ENCODE results near the gene NEK2. TPM values are rescaled to one million over a fixed set of nuclear protein-coding genes. Genes with fewer than 3 reads are reported as not detected.

The NEK2 gene
- total and polyA plus RNA-seq, 2 of the 13 experiments (the other 11 are each of a cell fraction or from before 2014, with no cell fraction given), result 10.9 to 40.8 TPM

DNA sequence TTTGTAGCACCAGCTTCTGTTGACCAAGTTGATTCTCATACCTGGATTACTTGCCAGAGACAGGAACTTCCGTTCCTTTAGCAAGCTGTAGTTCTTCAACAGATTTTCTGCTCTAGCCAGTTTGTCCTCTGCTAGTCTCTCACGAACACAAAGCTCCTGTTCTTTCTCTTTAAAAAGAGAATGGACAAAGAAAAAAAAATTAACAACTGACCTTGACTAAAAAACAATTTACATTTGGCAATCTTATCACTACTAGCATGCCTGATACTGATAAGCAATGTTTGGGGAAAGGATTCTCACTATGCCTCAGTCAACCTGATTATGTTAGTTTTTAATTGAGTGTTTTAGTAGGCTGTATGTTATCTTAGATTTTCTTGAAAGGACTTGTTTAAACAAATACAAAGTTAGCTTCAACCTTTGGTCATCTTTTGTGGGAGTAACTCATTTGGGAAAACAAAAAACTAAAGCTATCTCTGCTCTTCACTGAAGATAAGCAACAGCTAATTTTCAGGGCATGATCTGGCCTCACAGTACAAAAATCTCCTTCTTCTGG is 8.3 kb downstream of the NEK2 start (continued):
- TF ChIP-seq, protein P1, sequence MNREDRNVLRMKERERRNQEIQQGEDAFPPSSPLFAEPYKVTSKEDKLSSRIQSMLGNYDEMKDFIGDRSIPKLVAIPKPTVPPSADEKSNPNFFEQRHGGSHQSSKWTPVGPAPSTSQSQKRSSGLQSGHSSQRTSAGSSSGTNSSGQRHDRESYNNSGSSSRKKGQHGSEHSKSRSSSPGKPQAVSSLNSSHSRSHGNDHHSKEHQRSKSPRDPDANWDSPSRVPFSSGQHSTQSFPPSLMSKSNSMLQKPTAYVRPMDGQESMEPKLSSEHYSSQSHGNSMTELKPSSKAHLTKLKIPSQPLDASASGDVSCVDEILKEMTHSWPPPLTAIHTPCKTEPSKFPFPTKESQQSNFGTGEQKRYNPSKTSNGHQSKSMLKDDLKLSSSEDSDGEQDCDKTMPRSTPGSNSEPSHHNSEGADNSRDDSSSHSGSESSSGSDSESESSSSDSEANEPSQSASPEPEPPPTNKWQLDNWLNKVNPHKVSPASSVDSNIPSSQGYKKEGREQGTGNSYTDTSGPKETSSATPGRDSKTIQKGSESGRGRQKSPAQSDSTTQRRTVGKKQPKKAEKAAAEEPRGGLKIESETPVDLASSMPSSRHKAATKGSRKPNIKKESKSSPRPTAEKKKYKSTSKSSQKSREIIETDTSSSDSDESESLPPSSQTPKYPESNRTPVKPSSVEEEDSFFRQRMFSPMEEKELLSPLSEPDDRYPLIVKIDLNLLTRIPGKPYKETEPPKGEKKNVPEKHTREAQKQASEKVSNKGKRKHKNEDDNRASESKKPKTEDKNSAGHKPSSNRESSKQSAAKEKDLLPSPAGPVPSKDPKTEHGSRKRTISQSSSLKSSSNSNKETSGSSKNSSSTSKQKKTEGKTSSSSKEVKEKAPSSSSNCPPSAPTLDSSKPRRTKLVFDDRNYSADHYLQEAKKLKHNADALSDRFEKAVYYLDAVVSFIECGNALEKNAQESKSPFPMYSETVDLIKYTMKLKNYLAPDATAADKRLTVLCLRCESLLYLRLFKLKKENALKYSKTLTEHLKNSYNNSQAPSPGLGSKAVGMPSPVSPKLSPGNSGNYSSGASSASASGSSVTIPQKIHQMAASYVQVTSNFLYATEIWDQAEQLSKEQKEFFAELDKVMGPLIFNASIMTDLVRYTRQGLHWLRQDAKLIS (CRISPR knock-in tag; IDR thresholded peaks at IDR 0.05), result no peak
- TF ChIP-seq SMC3 (IDR thresholded peaks at IDR 0.05; ENCODE audit: low read length), result no peak
- TF ChIP-seq ZMYM4 (CRISPR knock-in tag; IDR thresholded peaks at IDR 0.05), result peak; percentile 49; the same call in 1 of the 2 replicates
- no peak for TF ChIP-seq ZNF234 (CRISPR knock-in tag; conservative IDR thresholded peaks at IDR 0.05)
- no peak; the same call in 1 of the 2 replicates for TF ChIP-seq LCORL (IDR thresholded peaks at IDR 0.05)
- TF ChIP-seq LCORL (CRISPR knock-in tag; IDR thresholded peaks at IDR 0.05), result peak; percentile 83
- no peak for TF ChIP-seq TAF1 (CRISPR knock-in tag; IDR thresholded peaks at IDR 0.05)
- no peak for TF ChIP-seq MTA1 (CRISPR knock-in tag; IDR thresholded peaks at IDR 0.05; ENCODE audit: borderline replicate concordance)
- TF ChIP-seq ZNF674 (CRISPR knock-in tag; IDR thresholded peaks at IDR 0.05; ENCODE audit: low read depth), result no peak
- TF ChIP-seq RARG (CRISPR knock-in tag; IDR thresholded peaks at IDR 0.05; ENCODE audit: low read depth), result no peak
- no peak for TF ChIP-seq ZNF713 (CRISPR knock-in tag; IDR thresholded peaks at IDR 0.05)
- TF ChIP-seq SKI (IDR thresholded peaks at IDR 0.05; ENCODE audit: partially characterized antibody), result no peak
- TF ChIP-seq, protein P2, sequence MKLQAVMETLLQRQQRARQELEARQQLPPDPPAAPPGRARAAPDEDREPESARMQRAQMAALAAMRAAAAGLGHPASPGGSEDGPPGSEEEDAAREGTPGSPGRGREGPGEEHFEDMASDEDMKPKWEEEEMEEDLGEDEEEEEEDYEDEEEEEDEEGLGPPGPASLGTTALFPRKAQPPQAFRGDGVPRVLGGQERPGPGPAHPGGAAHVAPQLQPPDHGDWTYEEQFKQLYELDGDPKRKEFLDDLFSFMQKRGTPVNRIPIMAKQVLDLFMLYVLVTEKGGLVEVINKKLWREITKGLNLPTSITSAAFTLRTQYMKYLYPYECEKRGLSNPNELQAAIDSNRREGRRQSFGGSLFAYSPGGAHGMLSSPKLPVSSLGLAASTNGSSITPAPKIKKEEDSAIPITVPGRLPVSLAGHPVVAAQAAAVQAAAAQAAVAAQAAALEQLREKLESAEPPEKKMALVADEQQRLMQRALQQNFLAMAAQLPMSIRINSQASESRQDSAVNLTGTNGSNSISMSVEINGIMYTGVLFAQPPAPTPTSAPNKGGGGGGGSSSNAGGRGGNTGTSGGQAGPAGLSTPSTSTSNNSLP (IDR thresholded peaks at IDR 0.05; ENCODE audit: low read depth, low read length), result peak; percentile 65; the same call in 1 of the 2 replicates
- TF ChIP-seq ZC3H13 (CRISPR knock-in tag; IDR thresholded peaks at IDR 0.05), result no peak
- TF ChIP-seq, protein P3, sequence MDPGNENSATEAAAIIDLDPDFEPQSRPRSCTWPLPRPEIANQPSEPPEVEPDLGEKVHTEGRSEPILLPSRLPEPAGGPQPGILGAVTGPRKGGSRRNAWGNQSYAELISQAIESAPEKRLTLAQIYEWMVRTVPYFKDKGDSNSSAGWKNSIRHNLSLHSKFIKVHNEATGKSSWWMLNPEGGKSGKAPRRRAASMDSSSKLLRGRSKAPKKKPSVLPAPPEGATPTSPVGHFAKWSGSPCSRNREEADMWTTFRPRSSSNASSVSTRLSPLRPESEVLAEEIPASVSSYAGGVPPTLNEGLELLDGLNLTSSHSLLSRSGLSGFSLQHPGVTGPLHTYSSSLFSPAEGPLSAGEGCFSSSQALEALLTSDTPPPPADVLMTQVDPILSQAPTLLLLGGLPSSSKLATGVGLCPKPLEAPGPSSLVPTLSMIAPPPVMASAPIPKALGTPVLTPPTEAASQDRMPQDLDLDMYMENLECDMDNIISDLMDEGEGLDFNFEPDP (CRISPR knock-in tag; conservative IDR thresholded peaks at IDR 0.05), result 0 out of 2 replicates have a peak, but pooled peaks have one; percentile 38
- TF ChIP-seq, protein P4, sequence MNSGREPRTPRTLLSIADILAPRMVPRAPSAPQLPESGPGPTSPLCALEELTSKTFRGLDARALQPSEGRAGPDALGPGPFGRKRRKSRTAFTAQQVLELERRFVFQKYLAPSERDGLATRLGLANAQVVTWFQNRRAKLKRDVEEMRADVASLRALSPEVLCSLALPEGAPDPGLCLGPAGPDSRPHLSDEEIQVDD (CRISPR knock-in tag; IDR thresholded peaks at IDR 0.05; ENCODE audit: borderline replicate concordance), result no peak
- TF ChIP-seq, protein P5, sequence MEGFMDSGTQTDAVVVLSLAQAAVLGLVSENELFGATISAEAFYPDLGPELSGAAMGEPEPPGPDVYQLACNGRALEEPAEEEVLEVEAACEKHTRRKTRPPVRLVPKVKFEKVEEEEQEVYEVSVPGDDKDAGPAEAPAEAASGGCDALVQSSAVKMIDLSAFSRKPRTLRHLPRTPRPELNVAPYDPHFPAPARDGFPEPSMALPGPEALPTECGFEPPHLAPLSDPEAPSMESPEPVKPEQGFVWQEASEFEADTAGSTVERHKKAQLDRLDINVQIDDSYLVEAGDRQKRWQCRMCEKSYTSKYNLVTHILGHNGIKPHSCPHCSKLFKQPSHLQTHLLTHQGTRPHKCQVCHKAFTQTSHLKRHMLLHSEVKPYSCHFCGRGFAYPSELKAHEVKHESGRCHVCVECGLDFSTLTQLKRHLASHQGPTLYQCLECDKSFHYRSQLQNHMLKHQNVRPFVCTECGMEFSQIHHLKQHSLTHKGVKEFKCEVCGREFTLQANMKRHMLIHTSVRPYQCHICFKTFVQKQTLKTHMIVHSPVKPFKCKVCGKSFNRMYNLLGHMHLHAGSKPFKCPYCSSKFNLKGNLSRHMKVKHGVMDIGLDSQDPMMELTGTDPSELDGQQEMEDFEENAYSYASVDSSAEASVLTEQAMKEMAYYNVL (CRISPR knock-in tag; IDR thresholded peaks at IDR 0.05; ENCODE audit: borderline replicate concordance), result peak; percentile 86
- TF ChIP-seq, protein P6, sequence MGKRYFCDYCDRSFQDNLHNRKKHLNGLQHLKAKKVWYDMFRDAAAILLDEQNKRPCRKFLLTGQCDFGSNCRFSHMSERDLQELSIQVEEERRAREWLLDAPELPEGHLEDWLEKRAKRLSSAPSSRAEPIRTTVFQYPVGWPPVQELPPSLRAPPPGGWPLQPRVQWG (CRISPR knock-in tag; IDR thresholded peaks at IDR 0.05; ENCODE audit: borderline replicate concordance, low read depth), result no peak
- TF ChIP-seq WIZ (CRISPR knock-in tag; IDR thresholded peaks at IDR 0.05), result no peak
- TF ChIP-seq NONO (IDR thresholded peaks at IDR 0.05), result no peak
- peak; percentile 65; the same call in 1 of the 2 replicates for TF ChIP-seq NONO (CRISPR knock-in tag; conservative IDR thresholded peaks at IDR 0.05)

Measured in HepG2 (cell line).